ENCODE measurements around the gene TMEM236.

Gene TMEM236

GRCh38 chr10:17835688-17836087 lies 83.7 kb downstream of the TMEM236 start:
- no peak overlapping the region for H3K27ac ChIP-seq (ENCODE audit: low read depth, low read length)
- H3K9me3 ChIP-seq (ENCODE audit: insufficient read depth, low read length): no peaks in the 10 kb centered on the region
- no peak overlapping the region for H3K4me3 ChIP-seq (ENCODE audit: insufficient read depth, low read length, poor library complexity, severe bottlenecking)
- H3K27me3 ChIP-seq (ENCODE audit: low read length): no peaks in the 10 kb centered on the region
- no peaks in the 10 kb centered on the region for H4K20me1 ChIP-seq (ENCODE audit: low read depth, low read length)
- no peaks in the 10 kb centered on the region for H3K9me2 ChIP-seq (replicated peaks; ENCODE audit: insufficient read depth, low read length)
- H3K9ac ChIP-seq (ENCODE audit: low read length): no peak overlapping the region
- TF ChIP-seq CTCF (IDR thresholded peaks at IDR 0.05; ENCODE audit: insufficient read depth, low read length, poor library complexity, severe bottlenecking) (no peak), EZH2phosphoT487 (conservative IDR thresholded peaks at IDR 0.05; ENCODE audit: low read length) (no peak)
- H3F3A ChIP-seq (ENCODE audit: insufficient read depth): no peaks in the 10 kb centered on the region
- H3K4me2 ChIP-seq (ENCODE audit: low read depth, low read length, poor library complexity, severe bottlenecking): no peak overlapping the region
- H2AFZ ChIP-seq (ENCODE audit: low read depth, low read length, severe bottlenecking): no peak overlapping the region
- H3K79me2 ChIP-seq (ENCODE audit: insufficient read depth, low read length): no peaks in the 10 kb centered on the region
- no peaks in the 10 kb centered on the region for H3K36me3 ChIP-seq (ENCODE audit: low read length)

- H3F3A ChIP-seq (ENCODE audit: insufficient read depth): no peaks in the 10 kb centered on the region
- no peaks in the 10 kb centered on the region for H3K9me3 ChIP-seq (ENCODE audit: insufficient read depth, low read length)
- H3K27me3 ChIP-seq (ENCODE audit: low read length): no peaks in the 10 kb centered on the region
- H3K4me2 ChIP-seq (ENCODE audit: low read depth, low read length, poor library complexity, severe bottlenecking): no peak overlapping the region
- H3K36me3 ChIP-seq (ENCODE audit: low read length): no peaks in the 10 kb centered on the region
- no peak overlapping the region for H3K4me3 ChIP-seq (ENCODE audit: insufficient read depth, low read length, poor library complexity, severe bottlenecking)
- no peaks in the 10 kb centered on the region for H4K20me1 ChIP-seq (ENCODE audit: low read depth, low read length)
- H3K9me2 ChIP-seq (replicated peaks; ENCODE audit: insufficient read depth, low read length): no peaks in the 10 kb centered on the region
- no peak overlapping the region for H3K9ac ChIP-seq (ENCODE audit: low read length)
- no peak overlapping the region for H3K27ac ChIP-seq (ENCODE audit: low read depth, low read length)
- H2AFZ ChIP-seq (ENCODE audit: low read depth, low read length, severe bottlenecking): no peak overlapping the region
- TF ChIP-seq CTCF (IDR thresholded peaks at IDR 0.05; ENCODE audit: insufficient read depth, low read length, poor library complexity, severe bottlenecking): no peak
- TF ChIP-seq EZH2phosphoT487 (conservative IDR thresholded peaks at IDR 0.05; ENCODE audit: low read length): no peak
- H3K79me2 ChIP-seq (ENCODE audit: insufficient read depth, low read length): no peaks in the 10 kb centered on the region
These were observed 84.9 kb downstream of the TMEM236 start for GRCh38 chr10:17836942-17837341.

- H3K4me3 ChIP-seq (ENCODE audit: insufficient read depth, low read length, poor library complexity, severe bottlenecking): no peak overlapping the region
- H2AFZ ChIP-seq (ENCODE audit: low read depth, low read length, severe bottlenecking): no peak overlapping the region
- H3K79me2 ChIP-seq (ENCODE audit: insufficient read depth, low read length): no peaks in the 10 kb centered on the region
- H3K27ac ChIP-seq (ENCODE audit: low read depth, low read length): no peak overlapping the region
- H3K36me3 ChIP-seq (ENCODE audit: low read length): no peaks in the 10 kb centered on the region
- H3K9me3 ChIP-seq (ENCODE audit: insufficient read depth, low read length): no peaks in the 10 kb centered on the region
- TF ChIP-seq EZH2phosphoT487 (conservative IDR thresholded peaks at IDR 0.05; ENCODE audit: low read length) (no peak), CTCF (IDR thresholded peaks at IDR 0.05; ENCODE audit: insufficient read depth, low read length, poor library complexity, severe bottlenecking) (no peak)
- H3K9me2 ChIP-seq (replicated peaks; ENCODE audit: insufficient read depth, low read length): no peaks in the 10 kb centered on the region
- H3K9ac ChIP-seq (ENCODE audit: low read length): no peak overlapping the region
- no peaks in the 10 kb centered on the region for H3F3A ChIP-seq (ENCODE audit: insufficient read depth)
- H3K27me3 ChIP-seq (ENCODE audit: low read length): no peaks in the 10 kb centered on the region
- no peaks in the 10 kb centered on the region for H4K20me1 ChIP-seq (ENCODE audit: low read depth, low read length)
- no peak overlapping the region for H3K4me2 ChIP-seq (ENCODE audit: low read depth, low read length, poor library complexity, severe bottlenecking)
These were observed 86.2 kb downstream of the TMEM236 start for GRCh38 chr10:17838080-17838648.
